CD1c-positive myeloid dendritic cell (primary cell): ENCODE results near the gene MTM1.

Source experiments
- DNase-seq: peaks from one replicate; pipeline ENCODE4 v3.0.0-alpha.2; 2016; ENCODE audit errors: extremely low spot score

MTM1 gene

DNA sequence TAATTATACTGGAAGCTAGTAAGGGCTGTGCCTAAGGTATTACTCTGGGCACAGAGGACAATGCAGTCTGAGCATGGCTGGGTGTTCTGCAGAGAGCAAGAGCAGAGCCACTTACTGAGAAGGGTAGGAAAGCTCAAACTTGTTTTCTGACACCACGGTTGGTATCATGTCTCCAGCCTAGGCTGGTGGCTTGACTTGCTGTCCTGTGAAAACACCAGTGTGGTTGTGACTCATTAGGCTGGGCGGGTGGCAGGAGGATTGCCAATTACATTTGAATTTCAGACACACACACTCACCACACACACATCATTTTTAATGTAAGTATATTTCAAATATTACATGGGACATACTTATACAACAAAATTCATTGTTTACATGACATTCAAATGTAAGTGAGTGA lies 19.7 kb upstream of the MTM1 start:
- DNase-seq: no peak

DNA sequence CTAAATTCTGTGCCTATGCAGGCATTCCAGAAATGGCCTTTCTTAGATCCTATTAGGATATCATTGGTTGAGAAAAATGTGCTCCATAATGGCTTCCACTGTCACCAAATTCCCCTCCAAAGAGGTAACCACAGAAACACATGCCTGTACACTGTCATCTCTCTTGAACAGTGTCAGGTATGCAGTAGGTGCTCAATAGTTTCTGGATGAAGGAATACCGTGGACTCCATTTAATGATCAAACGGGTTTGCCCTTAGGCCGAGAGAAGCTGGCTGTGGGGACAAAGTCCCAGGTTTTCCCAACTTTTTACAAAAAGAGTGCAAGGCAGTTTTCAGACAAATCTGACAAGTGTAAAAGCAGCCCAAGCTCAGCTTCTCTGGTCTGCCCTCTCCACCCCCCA lies 16.5 kb upstream of the MTM1 start:
- DNase-seq: no peak

GRCh38 chrX:150558424-150558823 lies 10.0 kb upstream of the MTM1 start:
- no peak for DNase-seq

DNA sequence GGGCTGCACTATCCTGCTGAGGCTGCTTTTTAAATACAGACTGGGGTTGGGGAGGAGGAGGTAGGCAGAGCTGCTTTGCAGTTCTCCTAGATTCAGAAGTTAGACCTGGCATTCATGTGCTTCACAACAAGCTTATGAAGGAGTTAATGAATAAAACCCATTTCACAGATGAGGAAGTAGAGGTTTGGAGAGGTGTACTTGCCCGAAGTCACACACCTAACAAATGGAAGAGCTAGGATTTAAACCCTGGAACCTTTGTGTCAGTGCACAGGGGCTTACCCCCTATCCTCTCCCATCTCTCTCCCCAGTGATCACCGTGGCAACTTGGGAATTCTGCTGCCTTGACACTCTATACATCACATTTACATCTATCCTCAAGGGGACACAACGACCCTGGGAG lies 3.6 kb upstream of the MTM1 start:
- no peak for DNase-seq

DNA sequence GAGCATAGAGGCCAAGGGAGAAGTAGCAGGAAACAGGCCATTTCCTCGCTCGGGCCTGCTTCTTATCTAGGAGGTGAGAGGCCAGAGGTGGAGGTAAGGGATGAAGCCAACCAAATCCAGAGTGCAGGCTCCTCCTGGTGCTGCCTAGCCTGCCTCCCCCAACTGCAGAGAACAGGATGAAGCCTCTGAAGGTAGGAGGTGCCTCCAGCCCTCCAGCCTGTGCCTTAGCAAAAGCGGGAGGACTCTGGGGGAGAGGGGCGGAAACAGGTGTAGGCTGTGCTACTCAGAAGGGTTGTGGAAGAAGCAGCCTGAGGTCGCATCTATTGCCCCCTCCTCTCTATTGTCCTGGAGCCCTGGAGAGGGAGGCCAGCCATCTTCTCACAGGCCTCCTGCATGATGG lies 2.9 kb upstream of the MTM1 start:
- no peak for DNase-seq

- DNase-seq: no peak
These were observed 1.7 kb upstream of the MTM1 start for GRCh38 chrX:150566734-150567182.

GRCh38 chrX:150567645-150568319 lies 639 bp upstream of the MTM1 start:
- DNase-seq: no peak

DNA sequence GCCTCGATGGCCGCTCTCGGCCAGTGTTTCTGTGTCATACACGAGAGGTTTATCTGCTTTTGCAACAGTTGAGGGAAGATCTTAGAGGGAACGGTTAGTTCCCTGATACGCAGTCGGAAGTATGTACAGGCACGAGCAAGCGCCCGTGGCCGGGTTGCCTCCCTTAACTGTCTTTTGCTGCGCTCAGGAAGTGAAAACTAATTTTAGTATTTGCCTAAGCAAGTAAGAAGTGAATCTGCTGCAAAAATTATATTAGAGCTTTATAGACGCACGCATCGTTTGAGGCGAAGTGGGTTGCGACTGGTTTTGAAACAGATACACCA lies 695 bp downstream of the MTM1 start:
- DNase-seq: peak; percentile 70

GRCh38 chrX:150570512-150570911 lies 2.1 kb downstream of the MTM1 start:
- no peak for DNase-seq

GRCh38 chrX:150572206-150572605 lies 3.8 kb downstream of the MTM1 start:
- DNase-seq: no peak

DNA sequence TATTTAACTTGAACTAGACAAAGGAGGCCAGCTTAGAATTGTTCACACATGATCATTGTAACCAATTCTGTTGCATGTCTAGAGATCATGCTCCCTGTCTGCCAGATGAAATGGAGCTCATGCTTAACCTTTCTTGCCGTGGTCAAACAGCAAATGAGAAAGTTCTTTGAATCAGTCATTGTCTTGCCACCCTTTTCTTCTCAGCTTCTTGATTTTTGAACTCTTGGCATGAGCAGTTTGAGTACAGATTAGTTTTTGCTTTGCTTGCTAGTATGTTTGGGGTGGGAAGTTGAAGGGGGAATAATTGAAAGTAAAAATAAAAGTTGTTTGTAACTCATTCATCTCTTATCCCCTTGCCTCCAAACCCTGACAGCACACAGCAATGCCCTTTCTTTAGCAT lies 4.7 kb downstream of the MTM1 start:
- DNase-seq: no peak

GRCh38 chrX:150573702-150574101 lies 5.3 kb downstream of the MTM1 start:
- no peak for DNase-seq

DNA sequence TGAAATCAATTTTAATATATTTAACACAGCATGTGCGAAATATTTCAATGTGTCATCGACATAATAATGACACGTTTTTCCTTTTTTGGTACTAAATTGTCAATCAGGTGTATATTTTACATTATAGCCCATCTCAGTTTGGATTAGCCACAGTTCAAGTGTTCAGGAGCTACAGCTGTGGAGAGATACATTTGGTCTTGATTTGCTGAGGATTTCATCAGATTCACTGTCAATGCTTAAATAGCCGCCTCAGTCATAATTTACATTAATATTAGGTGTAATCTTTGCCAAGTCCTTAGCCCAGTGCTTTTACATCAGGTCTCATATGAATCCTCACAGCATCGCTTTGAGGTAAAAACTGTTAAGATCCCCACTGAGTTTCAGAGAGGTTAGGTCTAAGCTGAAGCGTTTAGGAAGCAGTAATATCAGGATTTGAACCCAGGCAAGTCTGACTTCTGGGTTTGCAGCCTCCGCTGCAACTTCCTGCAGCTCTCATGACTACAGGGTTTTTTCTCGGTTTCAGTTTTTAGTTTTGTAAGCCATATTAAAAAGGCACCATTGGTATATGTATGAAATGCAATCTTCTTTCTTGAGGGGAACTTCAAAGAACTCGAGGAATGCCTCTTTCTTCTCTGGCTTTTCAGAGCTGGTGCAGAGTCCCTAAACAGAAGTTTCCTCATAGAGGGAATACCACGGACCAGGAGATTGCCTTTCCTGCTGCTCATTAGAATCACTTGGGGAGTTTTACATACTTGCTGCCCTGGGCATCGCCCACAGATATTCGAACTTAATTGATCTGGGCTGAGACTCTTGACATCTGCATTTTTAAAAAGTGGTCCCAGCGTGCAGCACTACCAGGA lies 6.4 kb downstream of the MTM1 start:
- peak; percentile 40 for DNase-seq

GRCh38 chrX:150575419-150575814 lies 7.0 kb downstream of the MTM1 start:
- DNase-seq: peak; percentile 42

GRCh38 chrX:150577174-150577573 lies 8.8 kb downstream of the MTM1 start:
- DNase-seq: no peak

DNA sequence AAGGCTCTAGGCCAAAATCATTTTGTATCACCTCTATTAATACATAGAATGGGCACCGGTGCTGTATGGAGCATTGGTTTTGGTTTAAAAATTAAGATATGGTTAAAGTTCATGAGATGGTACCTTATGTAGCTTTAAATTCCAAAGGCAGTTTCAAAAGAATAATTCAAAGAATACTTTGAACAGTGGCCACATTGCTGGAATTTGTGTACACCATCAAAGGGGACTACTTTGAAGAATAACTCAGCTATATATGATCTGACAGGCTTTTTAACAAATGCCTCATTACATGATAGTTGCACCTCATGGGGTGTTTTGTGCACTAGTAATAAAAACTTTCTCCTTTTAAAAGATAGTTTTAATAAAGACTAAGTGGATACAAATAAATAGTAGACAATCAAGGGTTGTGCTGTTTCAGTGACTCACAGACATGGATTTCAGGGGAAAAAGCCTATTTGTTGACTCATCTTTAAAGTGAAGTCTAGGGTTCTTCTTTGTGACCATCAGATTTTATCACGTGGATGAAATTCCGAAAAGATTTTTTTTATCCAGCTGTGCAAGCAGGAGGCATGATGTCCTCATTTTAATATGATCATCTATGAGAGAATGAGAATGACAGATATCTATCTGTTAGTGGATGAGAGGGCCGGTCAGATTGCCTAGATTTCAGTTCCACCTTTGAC lies 12.8 kb downstream of the MTM1 start:
- peak; percentile 50 for DNase-seq

DNA sequence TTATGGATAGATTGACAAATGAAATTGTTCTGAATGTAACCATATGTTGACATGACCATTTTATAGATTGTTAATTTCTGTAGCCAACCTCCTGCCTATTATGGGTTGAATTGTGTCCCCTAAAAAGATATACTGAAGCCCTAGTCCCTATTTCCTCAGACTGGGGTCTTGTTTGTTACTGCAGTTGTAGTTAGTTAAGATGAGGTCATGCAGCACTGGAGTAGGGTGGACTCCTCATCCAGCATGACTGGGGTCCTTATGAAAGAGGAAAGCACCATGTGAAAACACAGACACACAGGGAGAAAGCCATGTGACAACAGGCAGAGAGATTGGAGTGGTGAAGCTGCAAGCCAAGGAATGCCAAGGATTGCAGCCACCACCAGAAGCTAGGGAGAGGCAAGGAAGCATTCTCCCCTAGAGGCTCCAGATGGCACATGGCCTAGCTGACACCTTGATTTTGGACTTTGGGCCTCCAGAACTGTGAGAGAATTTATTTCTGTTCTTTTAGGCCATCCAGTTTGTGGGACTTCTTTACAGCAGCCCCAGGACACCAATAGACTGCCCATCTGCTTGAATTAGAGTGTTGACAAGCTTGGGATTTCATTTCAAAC lies 14.0 kb downstream of the MTM1 start:
- DNase-seq: no peak

GRCh38 chrX:150587585-150588503 lies 19.4 kb downstream of the MTM1 start:
- DNase-seq: no peak

DNA sequence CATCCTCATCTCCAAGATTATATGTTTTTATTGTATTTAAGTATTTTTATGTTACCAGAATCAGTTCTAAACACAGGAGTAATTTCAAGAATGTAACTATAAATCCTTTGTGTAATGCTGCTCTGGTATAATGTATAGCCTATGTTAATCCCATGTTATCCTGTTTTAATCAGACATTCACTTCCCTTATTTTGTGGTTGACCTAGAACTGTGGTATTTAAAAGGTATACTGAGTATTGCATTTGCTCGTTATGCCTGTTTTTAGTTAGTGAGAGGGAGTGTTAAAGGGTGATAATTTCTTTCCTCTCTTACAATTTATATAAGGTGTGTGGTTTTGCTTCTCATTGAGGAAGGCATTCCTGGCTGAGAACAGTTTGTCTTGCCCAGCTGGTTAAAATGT lies 26.2 kb downstream of the MTM1 start:
- DNase-seq: no peak

DNA sequence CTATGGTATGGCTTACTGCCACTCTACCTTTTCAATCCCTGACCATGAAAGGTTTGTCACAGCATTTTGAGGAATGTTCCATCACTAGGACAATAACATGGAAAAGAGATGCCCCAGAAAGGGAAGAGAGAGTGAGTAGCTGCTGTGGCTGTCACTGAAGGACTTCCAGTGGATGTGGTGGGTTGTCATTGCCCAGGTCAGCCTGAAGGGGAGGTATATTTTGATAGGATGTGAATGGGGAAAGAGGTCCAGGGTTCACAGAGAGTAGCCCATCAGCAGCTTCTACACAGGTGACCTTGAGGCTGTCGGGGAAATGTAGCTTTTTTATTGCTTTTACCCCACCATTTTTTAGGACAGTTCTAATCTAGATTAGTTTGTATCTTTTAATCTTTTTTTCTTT lies 30.8 kb downstream of the MTM1 start:
- DNase-seq: no peak

DNA sequence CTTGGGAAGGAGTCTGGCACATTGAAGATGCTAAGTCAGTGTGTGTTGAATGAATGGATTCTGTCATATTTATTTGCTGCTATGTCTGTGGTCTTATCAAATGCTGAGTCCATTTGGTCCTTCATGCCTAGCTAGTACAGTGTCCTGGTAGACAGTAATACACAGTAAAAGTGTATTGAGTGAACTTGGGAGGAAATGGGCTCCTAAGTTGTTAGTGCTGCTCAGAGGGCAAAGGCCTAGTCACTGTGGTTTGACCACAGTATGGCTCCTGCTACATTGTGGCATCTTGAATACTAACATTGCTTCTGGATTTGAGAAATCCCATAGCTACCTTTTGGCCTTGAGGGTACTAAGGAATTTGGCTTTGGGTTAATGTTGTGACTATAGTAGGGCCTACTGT lies 33.9 kb downstream of the MTM1 start:
- DNase-seq: no peak
